GM23248 (cell line): ENCODE results near the gene STX18. TPM values are rescaled to one million over a fixed set of nuclear protein-coding genes. Genes with fewer than 3 reads are reported as not detected.

Experiments
- DNase-seq: peaks from one replicate; pipeline ENCODE4 v3.0.0-alpha.2; 2015
- H2AFZ ChIP-seq: fragments of 200-600 bp; sonication (generic); 2 replicates; pipeline ENCODE4 v1.6.1; 2016; ENCODE audit warnings: antibody characterized with exemption
- H3F3A ChIP-seq: fragments of 200-600 bp; sonication (generic); 2 replicates; pipeline ENCODE4 v1.6.1; 2016; ENCODE audit warnings: mild to moderate bottlenecking, antibody characterized with exemption, mixed run types; ENCODE audit not compliant: insufficient read depth
- H3K27ac ChIP-seq: fragments of 200-600 bp; sonication (generic); 2 replicates; pipeline ENCODE4 v1.5.1; 2016; ENCODE audit warnings: mild to moderate bottlenecking
- H3K27me3 ChIP-seq: fragments of 200-600 bp; sonication (generic); replicated peaks from 2 replicates; pipeline ENCODE4 v1.6.1; 2016; ENCODE audit warnings: mild to moderate bottlenecking; ENCODE audit not compliant: insufficient read depth
- H3K36me3 ChIP-seq: fragments of 200-600 bp; sonication (generic); 2 replicates; pipeline ENCODE4 v1.6.1; 2016; ENCODE audit warnings: low read depth, mild to moderate bottlenecking
- H3K4me1 ChIP-seq: fragments of 200-600 bp; sonication (generic); 2 replicates; pipeline ENCODE4 v1.6.1; 2016; ENCODE audit warnings: mild to moderate bottlenecking; ENCODE audit not compliant: insufficient read depth
- H3K4me2 ChIP-seq: fragments of 200-600 bp; sonication (generic); one replicate; pipeline ENCODE4 v1.6.1; 2016; ENCODE audit warnings: mild to moderate bottlenecking; ENCODE audit not compliant: unreplicated experiment
- H3K4me3 ChIP-seq: fragments of 200-600 bp; sonication (generic); 2 replicates; pipeline ENCODE4 v1.5.1; 2016; ENCODE audit warnings: mild to moderate bottlenecking
- H3K79me2 ChIP-seq: fragments of 200-600 bp; sonication (generic); 2 replicates; pipeline ENCODE4 v1.6.1; 2016; ENCODE audit warnings: mild to moderate bottlenecking; ENCODE audit not compliant: insufficient read depth
- H3K9ac ChIP-seq: fragments of 200-600 bp; sonication (generic); 2 replicates; pipeline ENCODE4 v1.6.1; 2016; ENCODE audit warnings: mild to moderate bottlenecking
- H3K9me2 ChIP-seq: fragments of 200-600 bp; sonication (generic); 2 replicates; pipeline ENCODE4 v1.6.1; 2016; ENCODE audit warnings: mixed run types, mild to moderate bottlenecking, moderate library complexity; ENCODE audit not compliant: insufficient read depth
- H3K9me3 ChIP-seq: fragments of 200-600 bp; sonication (generic); one replicate; pipeline ENCODE4 v1.6.1; 2017; ENCODE audit warnings: low read depth
- H4K20me1 ChIP-seq: fragments of 200-600 bp; sonication (generic); 2 replicates; pipeline ENCODE4 v1.6.0; 2016; ENCODE audit not compliant: insufficient read depth
- EZH2 ChIP-seq: fragments of 200-600 bp; sonication (generic); IDR thresholded peaks from 2 replicates; pipeline ENCODE4 v1.6.1; 2018; ENCODE audit warnings: antibody characterized with exemption, mild to moderate bottlenecking; ENCODE audit not compliant: insufficient read depth, poor library complexity, severe bottlenecking
- EZH2phosphoT487 ChIP-seq: fragments of 200-600 bp; sonication (generic); IDR thresholded peaks from 2 replicates; pipeline ENCODE4 v1.6.1; 2018; ENCODE audit warnings: antibody characterized with exemption, moderate library complexity, mild to moderate bottlenecking, low read depth; ENCODE audit not compliant: insufficient read depth
- WGBS, 2 experiments: methylation state at CpG; one replicate each; pipeline ENCODE4 v1.1.6; 2015 to 2017; ENCODE audit warnings: low lambda C conversion rate in 2 of 2, low coverage in 1 of 2; ENCODE audit errors: missing lambda C conversion rate in 2 of 2; 5-methylcytosine and 5-hydroxymethylcytosine counted together
- in situ Hi-C: fragments of 300-500 bp; cut with MboI; formaldehyde crosslinking; loops from 2 replicates; pipeline ENCODE4 v1.15.0; 2020
- polyA plus RNA-seq: library from polyadenylated mRNA; unstranded; fragments of >200 nt; fragmentation: Nextera tagmentation; extraction: Ambion mirVana; gene quantifications from 2 replicates; pipeline ENCODE4 v1.2.1, GENCODE V29; 2016
- total RNA-seq: library from RNA; depleted of rRNA; stranded (reverse); fragments of >200 nt; shearing (Covaris generic); gene quantifications from 2 replicates; pipeline ENCODE4 v1.2.3, GENCODE V29; 2014

Gene STX18
- total and polyA plus RNA-seq, 2 experiments from 2014 or later = 39.2 to 42.6 TPM

GRCh38 chr4:4479366-4479765, 62.5 kb downstream of the STX18 start:
- no peak overlapping the region for H3K4me2 ChIP-seq
- in situ Hi-C loops = loop anchor here (25.0 kb wide), 2 partner anchors 508 to 658 kb away; no protein-coding TSS in a partner anchor
- peaks cover 35% of the 10 kb centered on the region for H3F3A ChIP-seq
- no peak for DNase-seq
- H3K9me3 ChIP-seq = no peaks in the 10 kb centered on the region
- no peaks in the 10 kb centered on the region for H3K9me2 ChIP-seq
- no peaks in the 10 kb centered on the region for H3K27me3 ChIP-seq
- TF ChIP-seq EZH2 (no peak), EZH2phosphoT487 (no peak)
- no peak overlapping the region for H3K27ac ChIP-seq
- H4K20me1 ChIP-seq = no peaks in the 10 kb centered on the region
- peaks cover 91% of the 10 kb centered on the region for H3K79me2 ChIP-seq
- no peak overlapping the region for H3K4me3 ChIP-seq
- peaks cover 50% of the 10 kb centered on the region for H3K4me1 ChIP-seq
- H3K36me3 ChIP-seq = no peaks in the 10 kb centered on the region
- 98 to 100% methylated on average over 2 of the region's 2 CpGs for whole genome bisulfite sequencing, 2 experiments
- H3K9ac ChIP-seq = no peak overlapping the region
- no peak overlapping the region for H2AFZ ChIP-seq

DNA sequence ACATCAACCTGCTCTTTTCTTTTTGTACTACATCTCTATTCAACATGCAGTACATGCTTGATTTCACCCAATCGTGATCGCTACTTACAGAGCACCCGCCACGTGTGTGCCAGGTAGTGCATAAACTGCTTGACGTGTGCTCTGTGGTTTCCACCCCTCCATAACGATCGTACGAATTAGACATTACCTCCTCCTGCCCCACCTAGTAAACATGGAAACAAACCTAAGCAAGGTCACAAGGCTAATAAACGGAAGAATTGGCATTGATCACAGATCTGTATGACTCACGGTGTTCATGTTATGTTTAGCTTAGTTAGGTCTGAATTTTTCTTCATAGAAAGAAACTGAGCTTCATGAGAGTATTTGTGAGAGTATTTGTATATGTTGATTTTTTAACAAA, 64.1 kb downstream of the STX18 start:
- H3K36me3 ChIP-seq = no peaks in the 10 kb centered on the region
- no peak overlapping the region for H3K4me3 ChIP-seq
- no peaks in the 10 kb centered on the region for H3K27me3 ChIP-seq
- no peak overlapping the region for H3K27ac ChIP-seq
- no peak overlapping the region for H2AFZ ChIP-seq
- no peak overlapping the region for H3K9ac ChIP-seq
- peaks cover 64% of the 10 kb centered on the region for H3K4me1 ChIP-seq
- TF ChIP-seq EZH2phosphoT487 (no peak), EZH2 (no peak)
- in situ Hi-C loops = loop anchor here (25.0 kb wide), 2 partner anchors 510 to 660 kb away; no protein-coding TSS in a partner anchor
- H3K9me3 ChIP-seq = no peaks in the 10 kb centered on the region
- WGBS, 2 experiments = 92 to 95% methylated on average over 10 of the region's 10 CpGs
- H3K4me2 ChIP-seq = no peak overlapping the region
- H4K20me1 ChIP-seq = no peaks in the 10 kb centered on the region
- H3K79me2 ChIP-seq = peaks cover 83% of the 10 kb centered on the region
- no peaks in the 10 kb centered on the region for H3K9me2 ChIP-seq
- no peak for DNase-seq
- peaks cover 45% of the 10 kb centered on the region for H3F3A ChIP-seq

GRCh38 chr4:4477391-4477790, 64.5 kb downstream of the STX18 start:
- H3K27ac ChIP-seq = no peak overlapping the region
- WGBS, 2 experiments = 58 to 63% methylated on average over 3 of the region's 3 CpGs

GRCh38 chr4:4474476-4474875, 67.4 kb downstream of the STX18 start:
- Histone ChIP-seq H4K20me1 (no peaks in the 10 kb centered on the region), H3K27ac (peak overlapping the region; percentile 96), H3K9me2 (no peaks in the 10 kb centered on the region), H3K4me1 (peaks cover 56% of the 10 kb centered on the region), H3K9ac (peak overlapping the region; percentile 52), H3K4me2 (peak overlapping the region; percentile 27), H3K36me3 (peaks cover 8% of the 10 kb centered on the region; the same call in 1 of the 2 replicates), H3K27me3 (no peaks in the 10 kb centered on the region), H3K9me3 (no peaks in the 10 kb centered on the region), H3F3A (peaks cover 37% of the 10 kb centered on the region), H3K4me3 (no peak overlapping the region), H3K79me2 (peaks cover 85% of the 10 kb centered on the region), H2AFZ (no peak overlapping the region)
- no peak for DNase-seq
- in situ Hi-C loops = no loop called here
- 96% methylated on average over 3 of the region's 3 CpGs for WGBS, 2 experiments
- no peak for TF ChIP-seq EZH2
- TF ChIP-seq EZH2phosphoT487 = no peak

More at GRCh38 chr4:4477391-4477790, 64.5 kb downstream of the STX18 start:
- no peaks in the 10 kb centered on the region for H3K9me3 ChIP-seq
- H3K27me3 ChIP-seq = no peaks in the 10 kb centered on the region
- TF ChIP-seq EZH2 (no peak), EZH2phosphoT487 (no peak)
- peaks cover 68% of the 10 kb centered on the region for H3K4me1 ChIP-seq
- in situ Hi-C loops = loop anchor here (25.0 kb wide), 2 partner anchors 510 to 660 kb away; no protein-coding TSS in a partner anchor
- H3K9me2 ChIP-seq = no peaks in the 10 kb centered on the region
- H3K9ac ChIP-seq = no peak overlapping the region
- H3K79me2 ChIP-seq = peaks cover 83% of the 10 kb centered on the region
- H3K36me3 ChIP-seq = no peaks in the 10 kb centered on the region
- no peak overlapping the region for H2AFZ ChIP-seq
- H4K20me1 ChIP-seq = no peaks in the 10 kb centered on the region
- no peak overlapping the region for H3K4me3 ChIP-seq
- H3F3A ChIP-seq = peaks cover 48% of the 10 kb centered on the region
- DNase-seq = peak; percentile 59
- no peak overlapping the region for H3K4me2 ChIP-seq
